Ishikawa (cell line): ENCODE results near the gene LPCAT1.

ENCODE experiments used
- CEBPB ChIP-seq: IDR thresholded peaks from 2 replicates; pipeline ENCODE4 v1.6.1; 2012
- FOXM1 ChIP-seq: IDR thresholded peaks from 2 replicates; pipeline ENCODE4 v1.6.1; 2012; ENCODE audit warnings: low read depth, borderline replicate concordance

DNA sequence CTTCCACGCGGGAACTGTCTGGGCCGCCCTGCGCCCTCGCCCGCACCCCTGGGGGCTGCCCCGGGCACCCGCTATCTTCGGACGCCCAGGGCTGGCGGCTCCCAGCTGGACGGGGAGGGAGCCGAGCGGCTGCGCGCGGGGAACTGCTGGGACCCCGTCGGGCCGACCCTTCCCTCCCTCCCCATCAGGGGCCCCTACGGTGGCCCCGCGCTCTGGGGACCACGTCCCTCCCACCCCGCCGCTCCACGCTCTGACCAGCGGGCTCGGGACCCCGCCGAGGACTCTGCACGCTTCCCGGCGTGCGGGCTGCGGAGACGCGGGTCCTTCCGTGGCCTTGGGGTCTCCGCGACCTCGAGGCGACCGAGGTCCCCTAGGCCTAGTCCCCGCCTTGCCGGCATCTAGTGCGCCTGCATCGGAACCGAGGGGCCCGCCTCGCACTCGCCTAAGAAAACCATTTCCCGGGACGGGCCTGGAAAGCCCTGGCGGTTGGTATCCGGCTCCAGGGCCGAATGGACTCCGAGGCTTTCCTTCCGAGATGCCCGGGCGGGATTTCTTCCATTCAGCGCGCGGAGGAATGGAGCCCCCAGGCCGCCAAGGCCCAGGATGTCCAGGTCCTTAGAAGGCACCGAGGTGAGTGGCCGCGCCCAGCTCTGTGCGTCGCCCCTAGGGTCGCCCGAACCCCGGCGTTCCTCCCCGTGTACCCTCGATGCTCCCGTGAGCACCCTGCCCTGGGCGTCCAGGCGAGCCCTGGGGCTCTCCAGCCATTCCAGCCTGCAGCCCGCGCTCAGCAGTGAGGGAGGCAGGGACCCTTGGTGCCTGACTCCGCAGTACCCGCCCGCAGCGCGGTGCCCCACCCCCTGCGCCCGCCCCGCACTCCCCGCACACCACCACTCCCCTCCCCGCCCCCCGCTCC lies 77.8 kb downstream of the LPCAT1 start:
- TF ChIP-seq FOXM1 (no peak), CEBPB (no peak)
